ENCODE results near the gene GALNT2. TPM values are rescaled to one million over a fixed set of nuclear protein-coding genes. Genes with fewer than 3 reads are reported as not detected.

GALNT2 gene
- total RNA-seq, 1 donor from 2014 or later, result 58.0 TPM

DNA sequence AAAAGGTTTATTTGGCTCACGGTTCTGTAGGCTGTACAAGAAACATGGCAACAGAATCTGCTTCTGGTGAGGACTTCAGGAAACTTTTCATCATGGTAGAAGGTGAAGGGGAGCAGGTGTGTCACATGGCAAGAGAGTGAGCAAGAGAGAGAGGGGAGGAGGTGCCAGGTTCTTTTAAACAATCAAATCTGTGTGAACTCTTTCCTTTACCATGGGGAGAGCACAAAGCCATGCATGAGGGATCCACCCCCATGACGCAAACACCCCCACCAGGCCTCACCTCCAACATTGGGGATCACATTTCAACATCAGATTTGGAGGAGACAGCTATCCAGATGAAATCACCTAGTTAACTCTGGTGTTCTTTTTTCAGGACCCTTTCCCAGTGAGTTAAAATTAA, 103.6 kb downstream of the GALNT2 start:
- Mint-ChIP-seq H3K36me3 (ENCODE audit: low read depth) (no peaks in the 10 kb centered on the region), H3K4me3 (no peak overlapping the region), H3K27me3 (ENCODE audit: low read depth) (no peaks in the 10 kb centered on the region), H3K9me3 (peaks cover 3% of the 10 kb centered on the region), H3K4me1 (peaks cover 35% of the 10 kb centered on the region), H3K27ac (ENCODE audit: unreplicated experiment) (no peak overlapping the region)
- TF ChIP-seq, protein P1, sequence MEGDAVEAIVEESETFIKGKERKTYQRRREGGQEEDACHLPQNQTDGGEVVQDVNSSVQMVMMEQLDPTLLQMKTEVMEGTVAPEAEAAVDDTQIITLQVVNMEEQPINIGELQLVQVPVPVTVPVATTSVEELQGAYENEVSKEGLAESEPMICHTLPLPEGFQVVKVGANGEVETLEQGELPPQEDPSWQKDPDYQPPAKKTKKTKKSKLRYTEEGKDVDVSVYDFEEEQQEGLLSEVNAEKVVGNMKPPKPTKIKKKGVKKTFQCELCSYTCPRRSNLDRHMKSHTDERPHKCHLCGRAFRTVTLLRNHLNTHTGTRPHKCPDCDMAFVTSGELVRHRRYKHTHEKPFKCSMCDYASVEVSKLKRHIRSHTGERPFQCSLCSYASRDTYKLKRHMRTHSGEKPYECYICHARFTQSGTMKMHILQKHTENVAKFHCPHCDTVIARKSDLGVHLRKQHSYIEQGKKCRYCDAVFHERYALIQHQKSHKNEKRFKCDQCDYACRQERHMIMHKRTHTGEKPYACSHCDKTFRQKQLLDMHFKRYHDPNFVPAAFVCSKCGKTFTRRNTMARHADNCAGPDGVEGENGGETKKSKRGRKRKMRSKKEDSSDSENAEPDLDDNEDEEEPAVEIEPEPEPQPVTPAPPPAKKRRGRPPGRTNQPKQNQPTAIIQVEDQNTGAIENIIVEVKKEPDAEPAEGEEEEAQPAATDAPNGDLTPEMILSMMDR (conservative IDR thresholded peaks at IDR 0.05), result no peak
- DNase-seq (ENCODE audit: low read depth, low spot score), result no peak

DNA sequence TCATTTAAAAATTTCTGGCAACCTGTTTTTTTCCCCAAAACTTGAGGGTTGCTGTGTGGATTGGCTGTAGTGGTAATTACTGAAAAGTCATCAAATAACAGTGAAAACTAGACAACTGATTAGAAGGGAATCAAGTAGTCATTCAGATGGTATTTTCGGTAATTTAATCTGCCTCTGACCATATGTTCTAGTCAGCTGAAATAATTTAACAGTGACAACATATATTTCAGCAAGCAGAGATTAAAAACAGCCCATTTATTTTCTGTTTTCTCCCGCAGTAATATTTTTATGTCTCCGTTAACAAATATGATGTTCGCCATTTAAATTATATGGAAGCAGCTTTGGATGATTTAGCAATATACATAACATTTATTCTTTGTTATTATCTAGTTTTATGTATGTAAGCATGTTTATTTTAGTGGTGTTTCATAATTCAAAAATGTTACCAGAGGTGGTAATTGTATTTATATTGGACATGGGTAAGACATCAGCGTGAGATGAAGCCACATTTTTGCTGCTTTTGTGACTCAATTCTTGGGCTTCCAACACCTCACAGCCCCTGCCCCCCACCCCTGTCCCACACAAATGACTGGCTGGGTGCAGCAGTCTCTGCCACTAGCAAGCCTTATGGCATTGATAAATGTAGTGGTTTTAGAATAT, 104.4 kb downstream of the GALNT2 start:
- H3K27me3 Mint-ChIP-seq (ENCODE audit: low read depth), result no peaks in the 10 kb centered on the region
- H3K9me3 Mint-ChIP-seq, result peaks cover 3% of the 10 kb centered on the region
- H3K36me3 Mint-ChIP-seq (ENCODE audit: low read depth), result no peaks in the 10 kb centered on the region
- DNase-seq (ENCODE audit: low read depth, low spot score), result no peak
- TF ChIP-seq, protein P1 (conservative IDR thresholded peaks at IDR 0.05), result no peak
- peaks cover 40% of the 10 kb centered on the region for H3K4me1 Mint-ChIP-seq
- H3K4me3 Mint-ChIP-seq, result no peak overlapping the region
- no peak overlapping the region for H3K27ac Mint-ChIP-seq (ENCODE audit: unreplicated experiment)

DNA sequence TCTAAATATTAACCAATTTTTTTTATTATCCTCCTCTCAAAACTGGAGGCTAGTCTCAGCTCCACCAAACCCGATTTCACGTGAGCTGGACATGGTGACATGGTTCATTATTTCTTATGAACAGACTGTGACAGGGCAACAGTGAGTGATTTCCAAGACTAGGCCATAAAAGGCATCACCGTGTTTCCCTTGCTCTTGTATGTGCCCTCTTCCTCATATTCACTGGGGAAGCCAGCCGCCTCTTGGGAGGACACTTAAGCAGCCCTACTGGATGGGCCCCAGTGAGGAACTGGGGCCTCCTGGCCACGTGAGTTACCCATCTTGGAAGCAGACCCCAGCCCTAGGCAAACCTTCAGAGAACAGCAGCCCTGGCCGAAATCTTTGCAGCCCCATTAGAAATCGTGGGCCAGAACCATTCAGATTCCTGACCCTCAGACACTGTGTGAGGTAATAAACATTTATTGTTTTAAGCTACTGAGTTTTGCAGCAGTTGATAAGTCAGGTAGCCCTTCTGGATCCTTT, 105.0 kb downstream of the GALNT2 start:
- no peak overlapping the region for H3K4me3 Mint-ChIP-seq
- H3K9me3 Mint-ChIP-seq, result no peaks in the 10 kb centered on the region
- no peak overlapping the region for H3K27ac Mint-ChIP-seq (ENCODE audit: unreplicated experiment)
- no peaks in the 10 kb centered on the region for H3K36me3 Mint-ChIP-seq (ENCODE audit: low read depth)
- TF ChIP-seq, protein P1 (conservative IDR thresholded peaks at IDR 0.05), result no peak
- no peak for DNase-seq (ENCODE audit: low read depth, low spot score)
- no peaks in the 10 kb centered on the region for H3K27me3 Mint-ChIP-seq (ENCODE audit: low read depth)
- peaks cover 40% of the 10 kb centered on the region for H3K4me1 Mint-ChIP-seq

DNA sequence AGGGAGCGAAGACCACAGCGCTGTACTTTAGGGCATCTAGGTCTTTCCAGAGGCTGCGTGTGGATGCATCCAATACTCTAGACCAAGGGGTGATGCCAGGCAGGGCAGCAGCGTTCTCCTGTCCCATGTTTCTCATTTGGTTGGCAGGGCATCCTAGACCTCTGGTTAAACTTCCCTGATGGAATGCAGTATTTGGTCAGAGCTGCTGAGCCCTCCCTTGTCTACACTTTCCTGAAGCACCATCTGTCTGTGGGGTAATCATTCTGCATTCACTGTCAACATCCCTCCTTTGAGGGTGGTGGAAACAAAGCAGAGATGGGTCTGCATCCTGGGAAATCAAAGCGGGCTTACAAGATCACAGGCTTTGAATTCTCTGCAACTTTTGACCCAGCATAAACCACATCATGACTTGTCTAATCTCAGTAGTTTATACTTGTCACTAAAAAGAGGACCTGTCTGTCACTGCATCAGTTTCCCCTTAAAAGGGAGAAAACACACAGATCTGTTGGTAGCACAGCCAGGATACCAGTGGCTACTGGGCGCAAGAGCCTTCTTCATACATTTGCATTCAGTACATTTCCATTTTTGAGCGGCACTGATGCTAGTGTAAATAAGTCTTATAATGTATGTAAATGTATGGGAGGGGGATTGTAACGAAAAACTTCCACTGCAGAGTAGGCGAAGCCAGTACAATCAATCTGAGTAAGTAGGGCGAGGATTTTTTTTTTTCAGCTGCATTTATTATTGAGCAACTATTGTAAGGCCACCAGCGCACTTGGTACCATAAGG, 106.3 kb downstream of the GALNT2 start:
- no peak for DNase-seq (ENCODE audit: low read depth, low spot score)
- Mint-ChIP-seq H3K4me1 (peaks cover 35% of the 10 kb centered on the region), H3K27me3 (ENCODE audit: low read depth) (no peaks in the 10 kb centered on the region), H3K36me3 (ENCODE audit: low read depth) (peaks cover 3% of the 10 kb centered on the region), H3K9me3 (no peaks in the 10 kb centered on the region), H3K4me3 (no peak overlapping the region), H3K27ac (ENCODE audit: unreplicated experiment) (no peak overlapping the region)
- TF ChIP-seq, protein P1 (conservative IDR thresholded peaks at IDR 0.05), result no peak

DNA sequence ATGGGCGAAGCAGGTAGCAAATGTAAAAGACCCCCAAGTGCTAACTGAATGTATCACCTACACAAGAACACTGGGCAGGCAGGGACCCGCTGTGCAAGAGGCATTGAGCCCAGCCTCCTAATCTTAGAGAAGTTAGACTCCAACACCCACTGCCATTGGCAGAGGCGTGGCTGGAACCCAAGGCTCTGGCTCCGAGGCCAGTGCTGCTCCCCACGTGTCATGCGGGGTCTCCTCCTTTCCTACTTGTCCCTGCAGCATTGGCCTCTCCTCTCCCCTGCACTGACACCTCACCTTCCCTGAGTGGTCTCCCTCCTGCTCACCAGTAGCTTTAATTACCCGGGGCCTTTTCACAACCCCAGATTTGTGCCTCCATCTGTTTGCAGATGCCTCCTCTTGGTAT, 107.0 kb downstream of the GALNT2 start:
- TF ChIP-seq, protein P1 (conservative IDR thresholded peaks at IDR 0.05), result no peak
- Mint-ChIP-seq H3K9me3 (no peaks in the 10 kb centered on the region), H3K27me3 (ENCODE audit: low read depth) (no peaks in the 10 kb centered on the region), H3K4me1 (peaks cover 31% of the 10 kb centered on the region), H3K36me3 (ENCODE audit: low read depth) (peaks cover 5% of the 10 kb centered on the region), H3K4me3 (no peak overlapping the region), H3K27ac (ENCODE audit: unreplicated experiment) (no peak overlapping the region)
- DNase-seq (ENCODE audit: low read depth, low spot score), result no peak

Data from neural crest cell (in vitro differentiated cells).